ENCODE results near the gene MBNL2. TPM values are rescaled to one million over a fixed set of nuclear protein-coding genes. Genes with fewer than 3 reads are reported as not detected.

Gene MBNL2
- total RNA-seq, 1 experiment from 2014 or later = 0.85 TPM

- ATAC-seq (no peak), DNase-seq (ENCODE audit: low spot score) (no peak)
- Mint-ChIP-seq H3K36me3 (no peaks in the 10 kb centered on the region), H3K4me1 (no peaks in the 10 kb centered on the region), H3K27me3 (ENCODE audit: low read depth) (no peaks in the 10 kb centered on the region), H3K9me3 (peaks cover 2% of the 10 kb centered on the region; the same call in 1 of the 2 replicates), H3K4me3 (no peak overlapping the region), H3K27ac (no peak overlapping the region)
- POLR2A ChIA-PET = interaction anchor here (0.7 kb wide), 1 partner anchor 199 kb away, joined by 3 read pairs; no protein-coding TSS in a partner anchor
- TF ChIP-seq, protein P1, sequence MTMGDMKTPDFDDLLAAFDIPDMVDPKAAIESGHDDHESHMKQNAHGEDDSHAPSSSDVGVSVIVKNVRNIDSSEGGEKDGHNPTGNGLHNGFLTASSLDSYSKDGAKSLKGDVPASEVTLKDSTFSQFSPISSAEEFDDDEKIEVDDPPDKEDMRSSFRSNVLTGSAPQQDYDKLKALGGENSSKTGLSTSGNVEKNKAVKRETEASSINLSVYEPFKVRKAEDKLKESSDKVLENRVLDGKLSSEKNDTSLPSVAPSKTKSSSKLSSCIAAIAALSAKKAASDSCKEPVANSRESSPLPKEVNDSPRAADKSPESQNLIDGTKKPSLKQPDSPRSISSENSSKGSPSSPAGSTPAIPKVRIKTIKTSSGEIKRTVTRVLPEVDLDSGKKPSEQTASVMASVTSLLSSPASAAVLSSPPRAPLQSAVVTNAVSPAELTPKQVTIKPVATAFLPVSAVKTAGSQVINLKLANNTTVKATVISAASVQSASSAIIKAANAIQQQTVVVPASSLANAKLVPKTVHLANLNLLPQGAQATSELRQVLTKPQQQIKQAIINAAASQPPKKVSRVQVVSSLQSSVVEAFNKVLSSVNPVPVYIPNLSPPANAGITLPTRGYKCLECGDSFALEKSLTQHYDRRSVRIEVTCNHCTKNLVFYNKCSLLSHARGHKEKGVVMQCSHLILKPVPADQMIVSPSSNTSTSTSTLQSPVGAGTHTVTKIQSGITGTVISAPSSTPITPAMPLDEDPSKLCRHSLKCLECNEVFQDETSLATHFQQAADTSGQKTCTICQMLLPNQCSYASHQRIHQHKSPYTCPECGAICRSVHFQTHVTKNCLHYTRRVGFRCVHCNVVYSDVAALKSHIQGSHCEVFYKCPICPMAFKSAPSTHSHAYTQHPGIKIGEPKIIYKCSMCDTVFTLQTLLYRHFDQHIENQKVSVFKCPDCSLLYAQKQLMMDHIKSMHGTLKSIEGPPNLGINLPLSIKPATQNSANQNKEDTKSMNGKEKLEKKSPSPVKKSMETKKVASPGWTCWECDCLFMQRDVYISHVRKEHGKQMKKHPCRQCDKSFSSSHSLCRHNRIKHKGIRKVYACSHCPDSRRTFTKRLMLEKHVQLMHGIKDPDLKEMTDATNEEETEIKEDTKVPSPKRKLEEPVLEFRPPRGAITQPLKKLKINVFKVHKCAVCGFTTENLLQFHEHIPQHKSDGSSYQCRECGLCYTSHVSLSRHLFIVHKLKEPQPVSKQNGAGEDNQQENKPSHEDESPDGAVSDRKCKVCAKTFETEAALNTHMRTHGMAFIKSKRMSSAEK (CRISPR knock-in tag; IDR thresholded peaks at IDR 0.05; ENCODE audit: borderline replicate concordance) = no peak
- TF ChIP-seq FOXP1 (CRISPR knock-in tag; IDR thresholded peaks at IDR 0.05; ENCODE audit: borderline replicate concordance) = no peak
- no peak for TF ChIP-seq ZNF121 (CRISPR knock-in tag; IDR thresholded peaks at IDR 0.05)
- no peak for TF ChIP-seq ZNF232 (CRISPR knock-in tag; IDR thresholded peaks at IDR 0.05)
- TF ChIP-seq ETV6 (CRISPR knock-in tag; IDR thresholded peaks at IDR 0.05) = no peak
- TF ChIP-seq ZNF396 (CRISPR knock-in tag; IDR thresholded peaks at IDR 0.05; ENCODE audit: borderline replicate concordance) = no peak
- no peak for TF ChIP-seq SMAD3 (CRISPR knock-in tag; IDR thresholded peaks at IDR 0.05; ENCODE audit: borderline replicate concordance)
- TF ChIP-seq SMAD4 (CRISPR knock-in tag; IDR thresholded peaks at IDR 0.05) = no peak
- no peak for TF ChIP-seq USF2 (CRISPR knock-in tag; IDR thresholded peaks at IDR 0.05)
- no peak for TF ChIP-seq JUN (CRISPR knock-in tag; IDR thresholded peaks at IDR 0.05)
- TF ChIP-seq, protein P2, sequence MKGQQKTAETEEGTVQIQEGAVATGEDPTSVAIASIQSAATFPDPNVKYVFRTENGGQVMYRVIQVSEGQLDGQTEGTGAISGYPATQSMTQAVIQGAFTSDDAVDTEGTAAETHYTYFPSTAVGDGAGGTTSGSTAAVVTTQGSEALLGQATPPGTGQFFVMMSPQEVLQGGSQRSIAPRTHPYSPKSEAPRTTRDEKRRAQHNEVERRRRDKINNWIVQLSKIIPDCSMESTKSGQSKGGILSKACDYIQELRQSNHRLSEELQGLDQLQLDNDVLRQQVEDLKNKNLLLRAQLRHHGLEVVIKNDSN (CRISPR knock-in tag; IDR thresholded peaks at IDR 0.05) = no peak
- no peak for TF ChIP-seq GRHL2 (CRISPR knock-in tag; IDR thresholded peaks at IDR 0.05; ENCODE audit: insufficient replicate concordance, severe bottlenecking)
- TF ChIP-seq NR2C2 (CRISPR knock-in tag; IDR thresholded peaks at IDR 0.05) = no peak
- CTCF ChIA-PET = interaction anchor here (2.0 kb wide), 1 partner anchor 278 kb away, joined by 5 read pairs; no protein-coding TSS in a partner anchor
Measured at GRCh38 chr13:97387890-97388289, 165.8 kb downstream of the MBNL2 start.

DNA sequence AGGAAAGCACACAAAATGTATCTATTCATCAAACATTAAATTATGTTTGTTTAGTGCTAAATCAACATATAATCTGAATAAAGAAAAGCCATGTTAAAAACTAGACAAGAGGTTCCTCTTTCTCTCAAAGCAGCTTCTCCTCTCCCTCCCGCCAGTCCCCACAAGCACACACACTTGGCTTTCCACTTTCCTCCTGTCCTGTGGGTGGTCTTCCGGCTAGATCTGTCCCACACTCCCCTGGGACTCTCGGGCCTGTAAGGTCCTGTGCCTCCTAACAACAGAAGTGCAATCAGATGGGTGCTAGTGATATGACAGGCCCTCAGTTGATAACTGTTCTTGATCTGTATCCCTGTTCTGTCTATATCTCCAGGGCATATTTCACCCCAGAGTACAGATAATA lies 166.2 kb downstream of the MBNL2 start:
- no peak for ATAC-seq
- H3K4me1 Mint-ChIP-seq = no peaks in the 10 kb centered on the region
- H3K4me3 Mint-ChIP-seq = no peak overlapping the region
- DNase-seq (ENCODE audit: low spot score) = no peak
- H3K27ac Mint-ChIP-seq = no peak overlapping the region
- ChIA-PET POLR2A (interaction anchor here (0.7 kb wide), 1 partner anchor 199 kb away, joined by 3 read pairs; no protein-coding TSS in a partner anchor), CTCF (interaction anchor here (2.0 kb wide), 1 partner anchor 278 kb away, joined by 5 read pairs; no protein-coding TSS in a partner anchor)
- no peaks in the 10 kb centered on the region for H3K9me3 Mint-ChIP-seq
- H3K36me3 Mint-ChIP-seq = no peaks in the 10 kb centered on the region
- TF ChIP-seq EMX1 (CRISPR knock-in tag; IDR thresholded peaks at IDR 0.05) (no peak), RORB (CRISPR knock-in tag; IDR thresholded peaks at IDR 0.05) (no peak), ZNF416 (CRISPR knock-in tag; IDR thresholded peaks at IDR 0.05) (no peak), ELF4 (CRISPR knock-in tag; IDR thresholded peaks at IDR 0.05; ENCODE audit: low read depth) (no peak), MXD4 (CRISPR knock-in tag; IDR thresholded peaks at IDR 0.05; ENCODE audit: borderline replicate concordance) (no peak), IRF2 (CRISPR knock-in tag; IDR thresholded peaks at IDR 0.05; ENCODE audit: borderline replicate concordance, low read depth) (no peak), SP1 (CRISPR knock-in tag; conservative IDR thresholded peaks at IDR 0.05) (no peak), TCF7 (CRISPR knock-in tag; IDR thresholded peaks at IDR 0.05; ENCODE audit: low read depth) (no peak), ETV6 (CRISPR knock-in tag; IDR thresholded peaks at IDR 0.05) (no peak), NFE2L1 (CRISPR knock-in tag; IDR thresholded peaks at IDR 0.05) (no peak), ZNF138 (CRISPR knock-in tag; conservative IDR thresholded peaks at IDR 0.05) (no peak), E2F1 (CRISPR knock-in tag; IDR thresholded peaks at IDR 0.05) (no peak), SMAD4 (CRISPR knock-in tag; IDR thresholded peaks at IDR 0.05) (no peak)
- TF ChIP-seq, protein P3, sequence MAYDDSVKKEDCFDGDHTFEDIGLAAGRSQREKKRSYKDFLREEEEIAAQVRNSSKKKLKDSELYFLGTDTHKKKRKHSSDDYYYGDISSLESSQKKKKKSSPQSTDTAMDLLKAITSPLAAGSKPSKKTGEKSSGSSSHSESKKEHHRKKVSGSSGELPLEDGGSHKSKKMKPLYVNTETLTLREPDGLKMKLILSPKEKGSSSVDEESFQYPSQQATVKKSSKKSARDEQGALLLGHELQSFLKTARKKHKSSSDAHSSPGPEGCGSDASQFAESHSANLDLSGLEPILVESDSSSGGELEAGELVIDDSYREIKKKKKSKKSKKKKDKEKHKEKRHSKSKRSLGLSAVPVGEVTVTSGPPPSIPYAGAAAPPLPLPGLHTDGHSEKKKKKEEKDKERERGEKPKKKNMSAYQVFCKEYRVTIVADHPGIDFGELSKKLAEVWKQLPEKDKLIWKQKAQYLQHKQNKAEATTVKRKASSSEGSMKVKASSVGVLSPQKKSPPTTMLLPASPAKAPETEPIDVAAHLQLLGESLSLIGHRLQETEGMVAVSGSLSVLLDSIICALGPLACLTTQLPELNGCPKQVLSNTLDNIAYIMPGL (CRISPR knock-in tag; IDR thresholded peaks at IDR 0.05) = no peak
- no peaks in the 10 kb centered on the region for H3K27me3 Mint-ChIP-seq (ENCODE audit: low read depth)
